Renal pelvis (tissue), 4 donors: Measurements from ENCODE around the gene PACRG. TPM values are rescaled to one million over a fixed set of nuclear protein-coding genes. Genes with fewer than 3 reads are reported as not detected.

Source experiments
- DNase-seq: peaks from one replicate; pipeline ENCODE4 v3.0.0-alpha.2; 2013
- polyA plus RNA-seq, 3 donors: library from polyadenylated mRNA; unstranded; fragments of 120-200 nt; gene quantifications; one replicate each; pipeline ENCODE4 v1.2.1, GENCODE V29; 2013; ENCODE audit not compliant: insufficient read length in 3 of 3

Gene PACRG
- polyA plus RNA-seq, 3 donors, result 14.8 to 18.3 (median 16.1) TPM

DNA sequence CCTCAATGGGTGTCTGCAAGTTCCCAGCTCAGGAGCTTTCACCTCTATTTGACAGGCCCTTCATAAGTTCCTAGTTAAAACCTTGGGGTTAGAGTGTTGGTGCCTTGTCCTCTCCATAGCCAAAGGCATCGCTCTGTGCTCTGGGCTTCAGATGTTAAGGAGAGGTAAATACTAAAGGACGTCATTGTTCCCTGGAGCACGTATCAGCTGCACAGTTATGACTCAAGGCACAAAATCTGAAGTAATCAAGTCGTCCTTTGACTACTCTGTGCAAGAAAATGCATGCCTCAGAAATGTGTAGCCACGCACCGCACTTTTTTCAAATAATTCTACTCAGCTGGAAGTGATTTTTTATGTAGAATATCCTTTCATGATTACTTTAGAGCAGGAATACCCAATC, 446.0 kb downstream of the PACRG start:
- DNase-seq, result no peak

- no peak for DNase-seq
These were observed 447.5 kb downstream of the PACRG start for GRCh38 chr6:163175301-163175700.

DNA sequence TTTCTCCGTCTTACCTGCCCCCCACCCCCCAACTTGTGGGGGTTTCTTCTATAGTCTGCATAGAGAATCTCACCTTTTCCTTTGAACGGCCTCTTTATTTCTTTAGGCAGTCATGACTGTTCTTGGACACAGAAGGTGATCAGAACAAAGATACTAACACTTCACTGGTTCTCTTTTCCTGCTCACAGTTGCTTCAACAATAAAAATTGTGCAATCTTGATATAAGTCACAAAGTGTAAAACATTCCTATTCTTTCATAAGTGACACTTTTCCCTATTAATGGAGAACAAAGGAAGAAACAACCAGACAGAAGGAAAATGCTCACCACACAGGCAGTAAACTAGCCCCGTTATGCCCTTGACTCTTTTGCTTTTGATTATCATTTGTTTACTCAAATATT, 448.3 kb downstream of the PACRG start:
- DNase-seq, result no peak

GRCh38 chr6:163177007-163177406, 449.2 kb downstream of the PACRG start:
- DNase-seq, result no peak

GRCh38 chr6:163177892-163178420, 450.2 kb downstream of the PACRG start:
- no peak for DNase-seq

- DNase-seq, result no peak
These were observed 451.3 kb downstream of the PACRG start for GRCh38 chr6:163179061-163179460.

DNA sequence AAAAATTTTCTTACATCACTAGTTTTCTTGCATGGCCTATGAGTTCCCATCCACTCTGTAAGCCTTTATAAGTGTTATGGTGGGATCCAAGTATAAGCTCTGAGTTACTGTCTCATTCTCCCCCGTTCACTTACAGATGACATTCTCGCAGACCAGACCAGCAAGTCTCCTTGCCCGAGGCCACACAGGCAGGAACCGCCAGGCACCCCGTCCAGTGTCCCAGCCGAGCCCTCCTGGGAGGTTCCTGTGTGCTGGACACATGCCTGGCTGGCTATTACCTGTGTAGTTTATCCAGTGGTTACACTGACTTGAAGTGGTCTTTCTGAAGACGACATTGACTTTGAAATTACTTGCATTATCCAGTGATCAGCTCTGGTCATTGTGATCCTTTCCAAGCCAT, 451.9 kb downstream of the PACRG start:
- DNase-seq, result no peak

DNA sequence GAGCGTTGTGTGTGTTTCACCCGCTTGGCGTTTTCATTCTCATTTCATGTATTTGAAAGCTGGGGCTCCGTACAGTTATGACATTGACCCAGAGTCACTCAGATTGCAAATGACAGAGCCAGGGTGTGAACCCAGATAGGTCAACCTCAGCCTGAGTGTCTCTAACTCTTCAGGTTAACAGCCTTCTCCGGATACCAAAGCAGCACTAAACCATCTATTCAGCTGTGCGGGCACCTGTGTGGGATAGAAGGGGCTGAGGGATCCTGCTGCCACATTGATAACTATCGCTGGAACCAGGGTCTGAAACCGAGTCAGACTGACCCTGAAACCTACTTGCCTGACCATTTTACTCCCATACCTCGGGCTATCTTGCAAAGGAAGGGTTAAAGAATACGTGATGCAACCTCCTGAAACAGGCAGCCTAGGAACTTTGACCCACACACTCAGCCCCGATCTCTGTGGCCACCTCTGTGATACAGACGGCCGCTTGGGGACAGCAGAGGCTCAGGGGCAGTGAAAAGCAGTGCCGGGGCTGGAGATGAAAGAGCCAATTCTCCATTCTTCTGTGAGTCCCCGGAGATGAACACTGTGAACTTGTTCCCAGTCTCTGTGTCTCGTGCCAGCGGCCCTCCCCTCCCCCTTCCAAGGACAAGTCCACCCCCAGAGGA, 453.2 kb downstream of the PACRG start:
- DNase-seq, result no peak

- DNase-seq, result no peak
These were observed 453.9 kb downstream of the PACRG start for GRCh38 chr6:163181666-163182180.

DNA sequence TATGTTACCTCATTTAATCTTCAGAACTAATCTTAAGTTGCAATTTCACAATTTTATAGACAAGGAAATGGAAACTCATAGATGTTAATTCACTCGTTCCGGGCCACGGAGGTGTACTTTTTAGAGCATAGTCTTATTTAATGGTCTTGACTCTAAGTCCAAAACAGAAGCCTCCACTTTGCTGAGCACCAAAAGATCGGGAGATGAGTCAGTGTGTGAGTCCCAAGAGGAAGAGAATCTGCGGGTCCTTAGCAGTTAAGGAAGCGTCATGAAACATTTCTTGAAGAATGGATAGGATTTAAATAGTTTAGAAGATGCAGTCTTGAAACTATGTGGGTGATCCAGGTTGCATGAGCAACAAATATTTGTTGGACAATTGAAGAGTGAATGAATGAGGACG, 454.9 kb downstream of the PACRG start:
- no peak for DNase-seq

DNA sequence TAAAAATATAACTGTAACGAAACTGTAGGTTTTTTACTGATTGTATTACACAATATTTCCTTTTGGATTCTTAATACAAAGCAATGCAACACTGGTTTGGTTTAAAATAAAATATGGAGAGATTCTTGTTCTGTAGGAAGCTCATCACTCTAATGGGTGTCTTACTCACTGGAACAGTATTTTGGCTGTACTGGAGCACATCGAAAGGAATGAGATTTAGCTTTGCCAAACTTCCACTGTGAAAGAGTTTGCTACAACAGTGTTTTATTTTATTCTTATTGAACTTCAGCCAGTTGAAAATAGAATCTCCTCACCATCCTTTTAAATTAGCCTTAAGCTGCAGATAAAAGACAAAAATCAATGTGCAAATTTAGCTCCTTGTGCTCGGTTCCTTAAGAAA, 456.0 kb downstream of the PACRG start:
- no peak for DNase-seq

GRCh38 chr6:163185744-163186143, 458.0 kb downstream of the PACRG start:
- no peak for DNase-seq

DNA sequence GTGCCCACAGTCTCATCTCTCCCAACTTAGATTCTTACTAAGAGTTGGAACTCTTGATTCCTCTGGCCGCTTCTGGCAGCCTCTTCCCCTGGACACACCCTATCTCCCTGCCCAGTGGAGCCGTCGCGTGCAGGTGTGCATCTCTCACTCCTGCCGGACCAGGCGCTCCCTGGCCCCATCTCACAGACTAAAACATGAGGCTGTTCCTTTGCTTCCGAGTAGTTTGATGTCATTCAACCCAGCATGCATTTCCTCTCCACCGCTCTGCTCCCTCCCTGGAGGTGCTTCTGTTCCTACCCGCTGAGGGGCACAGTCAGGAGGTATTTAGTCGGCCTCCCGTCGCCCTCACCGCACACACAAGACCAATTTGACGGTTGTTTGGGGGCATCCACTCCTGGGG, 458.8 kb downstream of the PACRG start:
- DNase-seq, result no peak

- DNase-seq, result no peak
These were observed 459.4 kb downstream of the PACRG start for GRCh38 chr6:163187201-163187600.

DNA sequence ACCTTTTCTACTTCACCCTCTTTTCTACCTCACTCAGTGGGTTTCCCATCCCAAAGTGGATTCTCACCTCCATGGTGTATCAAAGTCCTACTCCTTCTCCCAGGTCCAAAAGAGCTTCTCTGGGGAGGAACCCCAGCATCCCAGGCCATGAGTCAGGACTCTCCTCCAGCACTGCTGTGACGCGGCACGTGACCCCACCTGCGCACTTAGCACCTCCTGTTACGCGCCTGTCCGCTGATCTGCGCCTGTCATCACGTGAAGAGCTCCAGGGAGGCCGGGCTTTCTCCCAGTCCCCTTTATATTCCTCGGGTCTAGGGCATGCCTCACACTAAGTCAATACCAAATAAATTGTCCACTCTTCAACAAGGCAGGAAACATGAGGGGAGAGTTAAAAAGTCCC, 459.8 kb downstream of the PACRG start:
- DNase-seq, result no peak

GRCh38 chr6:163188746-163189145, 461.0 kb downstream of the PACRG start:
- DNase-seq, result no peak

DNA sequence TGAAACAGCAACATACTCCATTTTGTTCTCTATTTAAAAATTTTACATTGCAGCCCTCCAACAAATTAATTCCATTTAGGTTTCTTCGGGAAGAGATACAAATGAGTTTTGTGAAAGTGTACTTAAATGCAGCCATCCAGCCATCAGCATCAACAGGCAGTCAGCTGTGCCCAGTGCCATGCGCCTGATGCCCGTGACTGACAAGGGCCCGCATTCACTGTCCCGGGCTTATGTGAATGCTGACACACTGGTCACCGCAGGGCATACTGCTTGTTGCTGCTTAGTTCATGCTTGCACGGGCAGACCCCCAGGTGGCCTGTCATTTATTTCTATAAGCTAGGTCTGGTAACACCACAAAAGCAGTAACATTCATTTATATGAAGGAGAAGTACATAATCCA, 461.8 kb downstream of the PACRG start:
- DNase-seq, result no peak

DNA sequence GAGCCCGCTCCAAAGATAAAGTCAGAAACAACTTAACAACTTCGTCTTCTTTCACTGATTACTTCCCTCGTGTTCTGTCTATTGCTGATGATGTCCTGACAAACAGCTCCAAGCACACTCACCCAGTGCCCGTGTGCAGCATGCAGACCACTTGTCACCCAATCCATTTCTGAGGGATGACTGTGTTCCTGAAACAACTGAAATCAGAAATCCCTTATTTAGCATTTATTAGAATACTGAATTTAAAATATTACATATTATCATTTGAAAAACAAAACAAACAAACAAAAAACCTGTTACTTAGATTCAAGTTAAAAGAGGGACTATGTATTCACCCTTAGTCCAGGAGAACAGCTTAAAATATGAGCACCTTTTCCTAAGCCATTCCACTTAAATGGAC, 463.0 kb downstream of the PACRG start:
- DNase-seq, result no peak

GRCh38 chr6:163191704-163192537, 464.1 kb downstream of the PACRG start:
- DNase-seq, result no peak

DNA sequence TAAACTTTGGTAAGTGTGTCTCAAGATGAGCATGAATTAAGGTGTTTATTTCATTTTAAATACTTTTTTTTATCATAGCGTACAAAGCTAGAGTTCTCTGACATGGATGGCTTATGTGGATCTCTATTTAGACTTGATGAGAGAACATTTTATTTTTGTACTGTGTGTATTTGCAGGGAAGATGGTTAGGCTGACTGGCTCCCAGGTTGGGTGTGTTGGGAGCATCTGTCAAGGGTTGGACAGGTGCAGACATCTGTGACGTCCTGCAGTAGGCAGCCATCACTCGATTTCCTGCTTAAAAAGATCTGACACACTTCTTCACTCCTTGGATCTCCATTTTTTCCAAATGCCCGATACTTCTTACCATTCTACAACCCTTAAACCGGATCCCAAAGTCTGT, 464.8 kb downstream of the PACRG start:
- DNase-seq, result no peak

DNA sequence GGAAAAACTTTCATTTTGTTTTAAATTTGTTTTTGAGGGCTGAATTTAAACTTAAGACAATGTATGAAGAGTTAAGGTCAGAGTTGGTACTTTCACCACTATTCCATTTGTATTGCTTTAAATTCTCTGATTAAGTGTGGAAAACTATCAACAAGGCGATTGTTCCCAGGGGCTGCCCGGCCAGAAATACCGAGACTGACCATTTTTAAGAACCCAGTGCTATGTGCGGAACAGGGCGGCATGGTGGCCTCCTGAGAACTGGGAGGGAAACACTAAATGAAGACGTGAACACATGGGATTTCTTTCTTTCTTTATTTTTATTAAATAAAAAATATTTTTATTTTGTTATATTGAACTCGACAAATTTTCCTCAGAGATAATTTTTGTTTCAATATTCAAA, 465.6 kb downstream of the PACRG start:
- DNase-seq, result no peak

DNA sequence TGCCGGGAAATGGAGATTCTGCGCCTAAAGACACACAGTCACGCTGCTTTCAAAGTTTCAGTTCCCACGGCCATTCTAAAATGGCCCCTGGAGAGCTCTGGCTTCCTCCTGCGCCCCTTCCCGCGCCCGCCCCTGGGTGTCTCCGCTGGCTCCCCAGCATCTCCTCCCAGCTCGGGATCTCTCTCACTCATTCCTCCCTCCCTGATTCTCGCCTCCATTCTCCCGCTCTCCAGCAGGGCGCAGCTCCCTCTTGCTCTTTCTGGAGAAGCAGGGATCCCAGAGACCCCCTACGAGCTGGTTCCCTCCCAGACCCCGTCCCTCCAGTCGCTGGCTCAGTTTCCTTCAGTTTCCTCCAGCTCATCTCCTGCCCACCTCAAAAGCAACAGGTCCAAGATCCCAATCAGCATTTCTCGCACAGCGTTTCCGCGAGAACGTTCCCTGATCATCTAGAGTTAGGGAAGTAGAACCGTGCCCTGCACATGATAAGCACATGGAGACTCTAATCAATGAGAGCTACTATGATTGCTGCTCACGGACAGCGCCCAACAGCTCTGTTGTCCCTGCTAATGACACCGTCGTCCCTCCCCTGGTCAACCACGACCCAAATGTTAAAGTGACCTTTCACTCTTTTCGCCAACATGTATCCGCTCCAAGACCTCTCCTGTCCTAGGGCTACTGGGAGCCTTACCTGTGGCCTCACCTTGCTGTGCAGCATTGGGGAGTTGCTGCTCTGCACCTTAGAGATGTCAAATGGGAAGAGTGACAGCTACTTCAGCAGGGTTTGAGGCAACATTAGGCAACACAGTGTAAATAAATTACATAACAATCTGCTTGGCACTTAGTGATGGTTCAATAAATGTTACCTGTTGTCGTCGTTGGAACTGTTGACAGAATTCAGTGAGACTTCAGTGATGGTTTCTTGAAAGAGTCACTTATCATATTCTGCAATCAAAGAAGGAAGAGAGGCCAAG, 468.2 kb downstream of the PACRG start:
- no peak for DNase-seq
